UCSD-AML1 (cell line): ENCODE results near the gene CLSTN1.
"Not testable (repeated sequence)": the region's sequence is repeated elsewhere in the genome, so short reads cannot be mapped to it uniquely, and the experiment has no call there.

Experiments used
- DNase-seq: peaks from one replicate; lab custom pipeline; 2025; ENCODE audit not compliant: unreplicated experiment; lab: John Stamatoyannopoulos, UW

The CLSTN1 gene

DNA sequence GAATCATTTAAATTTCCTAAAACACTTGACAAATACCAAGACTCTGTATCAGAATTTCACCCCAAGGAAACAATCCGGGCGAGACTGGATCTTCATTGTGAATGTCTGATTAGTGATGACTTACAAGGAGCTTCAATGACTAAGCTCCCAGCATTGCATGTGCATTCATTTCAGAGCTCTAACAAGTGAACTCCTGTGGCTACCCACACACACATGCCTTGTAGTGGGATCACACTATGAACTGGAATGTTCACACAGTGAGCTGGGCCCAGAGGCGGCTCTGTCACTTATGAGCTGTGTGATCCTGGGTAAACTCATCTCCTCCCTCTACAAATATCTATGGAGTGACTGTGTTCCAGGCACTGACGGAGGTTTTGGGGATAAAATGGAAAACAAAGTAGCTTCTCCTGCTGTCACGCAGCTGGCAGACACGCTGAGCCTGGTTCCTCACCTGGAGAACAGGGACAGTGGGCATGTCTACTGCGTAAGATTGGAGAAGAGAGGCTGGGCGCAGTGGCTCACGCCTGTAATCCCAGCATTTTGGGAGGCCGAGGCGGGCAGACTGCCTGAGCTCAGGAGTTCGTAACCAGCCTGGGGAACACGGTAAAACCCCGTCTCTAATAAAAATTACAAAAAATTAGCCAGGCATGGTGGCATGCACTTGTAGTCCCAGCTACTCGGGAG, 56.9 kb downstream of the CLSTN1 start:
- DNase-seq = no peak

- no peak for DNase-seq
Observed at GRCh38 chr1:9764550-9764949, 59.2 kb downstream of the CLSTN1 start.

GRCh38 chr1:9763914-9764313, 59.9 kb downstream of the CLSTN1 start:
- DNase-seq = no peak

DNA sequence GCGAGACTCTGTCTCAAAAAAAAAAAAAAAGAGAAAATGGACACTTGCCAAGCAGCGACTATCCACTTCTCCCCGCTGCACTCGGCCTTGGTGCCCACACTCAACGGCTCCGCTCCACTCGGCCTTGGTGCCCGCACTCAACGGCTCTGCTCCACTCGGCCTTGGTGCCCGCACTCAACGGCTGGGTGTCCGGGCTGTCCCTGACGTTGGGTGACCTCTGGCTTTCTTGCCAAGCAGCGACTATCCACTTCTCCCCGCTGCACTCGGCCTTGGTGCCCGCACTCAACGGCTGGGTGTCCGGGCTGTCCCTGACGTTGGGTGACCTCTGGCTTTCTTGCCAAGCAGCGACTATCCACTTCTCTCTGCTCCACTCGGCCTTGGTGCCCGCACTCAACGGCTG, 61.3 kb downstream of the CLSTN1 start:
- DNase-seq = not testable (repeated sequence)

- no peak for DNase-seq
Observed at GRCh38 chr1:9761855-9762254, 61.9 kb downstream of the CLSTN1 start.

DNA sequence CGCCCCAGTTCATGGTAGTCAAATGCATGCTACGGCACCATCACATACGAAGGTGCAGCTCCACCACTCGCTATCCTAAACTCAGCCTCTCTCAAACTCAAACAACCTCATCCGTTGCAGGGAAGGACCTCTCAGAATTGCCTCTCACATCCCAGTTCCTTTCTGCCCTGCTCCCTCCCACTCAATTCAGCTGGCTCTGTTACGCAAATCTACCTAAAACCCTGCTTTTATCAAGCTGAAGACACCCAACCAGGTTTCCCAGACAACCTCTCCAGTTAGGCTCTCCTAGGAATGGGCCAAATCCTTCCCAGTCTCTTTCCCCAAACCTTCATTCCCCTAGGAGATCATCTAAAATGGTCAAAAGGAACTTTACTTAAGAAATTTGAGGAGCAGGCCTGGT, 62.9 kb downstream of the CLSTN1 start:
- DNase-seq = no peak

DNA sequence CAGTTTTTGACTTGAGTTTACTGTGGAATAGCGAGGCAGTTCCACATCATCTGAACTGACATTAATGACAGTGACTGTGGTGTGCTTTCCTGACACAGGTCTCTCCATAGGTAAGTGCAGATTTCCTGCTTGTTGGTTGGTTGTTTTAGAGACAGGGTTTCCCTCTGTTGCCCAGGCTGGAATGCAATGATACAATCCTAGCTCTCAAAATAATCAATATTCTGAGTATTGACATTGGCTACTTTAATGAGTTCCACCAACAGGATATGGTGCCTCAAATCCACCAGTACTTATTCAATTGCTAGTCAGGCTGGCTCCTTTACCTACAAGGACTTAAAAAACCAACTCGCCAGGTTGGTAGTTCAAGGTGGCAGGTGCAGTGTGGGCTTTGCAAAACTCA, 63.8 kb downstream of the CLSTN1 start:
- no peak for DNase-seq

GRCh38 chr1:9758559-9759121, 65.1 kb downstream of the CLSTN1 start:
- DNase-seq = no peak

- no peak for DNase-seq
Observed at GRCh38 chr1:9755441-9755995, 68.2 kb downstream of the CLSTN1 start.

- DNase-seq = no peak
Observed at GRCh38 chr1:9753121-9753531, 70.6 kb downstream of the CLSTN1 start.

GRCh38 chr1:9751971-9752370, 71.8 kb downstream of the CLSTN1 start:
- DNase-seq = no peak

GRCh38 chr1:9749361-9749760, 74.4 kb downstream of the CLSTN1 start:
- no peak for DNase-seq

GRCh38 chr1:9748391-9748790, 75.4 kb downstream of the CLSTN1 start:
- not testable (repeated sequence) for DNase-seq

- no peak for DNase-seq
Observed at GRCh38 chr1:9746651-9747050, 77.1 kb downstream of the CLSTN1 start.

DNA sequence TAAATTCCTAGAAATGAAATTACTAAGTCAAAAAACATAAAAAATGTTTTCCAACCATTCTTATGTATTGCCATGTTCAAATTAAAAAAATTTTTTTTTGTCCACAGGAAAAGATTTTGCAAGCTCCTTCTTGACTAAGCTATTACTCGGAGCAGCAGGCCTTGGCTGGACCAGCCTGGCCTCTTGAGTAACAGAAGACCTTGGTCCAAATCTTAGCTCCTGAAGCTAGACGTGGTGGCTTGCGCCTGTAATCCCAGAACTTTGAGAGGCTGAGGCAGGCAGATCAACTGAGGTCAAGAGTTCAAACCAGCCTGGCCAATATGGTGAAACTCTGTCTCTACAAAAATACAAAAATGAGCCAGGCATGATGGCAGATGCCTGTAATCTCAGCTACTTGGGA, 77.6 kb downstream of the CLSTN1 start:
- no peak for DNase-seq

DNA sequence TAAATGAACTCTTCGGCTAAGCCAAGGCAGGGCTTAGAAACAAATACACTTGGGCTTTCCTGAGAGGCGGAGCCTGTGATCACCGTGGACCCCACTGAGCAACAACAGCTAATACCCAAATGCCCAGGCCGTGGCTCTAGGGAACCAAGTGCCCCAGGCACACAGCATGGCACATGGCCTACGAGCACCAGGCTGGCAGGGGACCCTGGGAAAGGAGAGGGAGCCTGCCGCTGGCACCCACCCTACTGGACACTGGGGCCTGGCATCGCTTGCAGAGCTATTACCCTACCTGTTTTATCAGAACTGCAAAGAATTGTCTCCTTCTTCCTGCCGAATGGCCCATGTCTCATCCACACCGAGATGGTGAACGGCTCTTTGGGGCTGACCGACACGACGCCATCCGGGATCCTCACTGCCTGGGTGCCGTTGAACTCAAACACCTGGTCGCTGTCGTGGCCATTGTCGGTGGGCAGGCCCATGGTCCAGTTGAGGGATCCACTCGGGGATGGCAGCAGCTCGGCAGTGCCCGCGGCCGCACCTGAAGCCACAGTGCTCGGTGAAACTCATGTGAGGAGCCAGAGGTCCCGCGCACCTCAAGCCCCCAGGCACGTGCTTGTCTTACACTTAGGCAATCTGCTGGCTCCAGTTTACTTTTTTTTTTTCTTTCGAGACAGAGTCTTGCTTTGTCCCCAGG, 79.5 kb downstream of the CLSTN1 start:
- no peak for DNase-seq

GRCh38 chr1:9737671-9738070, 86.1 kb downstream of the CLSTN1 start:
- DNase-seq = no peak

DNA sequence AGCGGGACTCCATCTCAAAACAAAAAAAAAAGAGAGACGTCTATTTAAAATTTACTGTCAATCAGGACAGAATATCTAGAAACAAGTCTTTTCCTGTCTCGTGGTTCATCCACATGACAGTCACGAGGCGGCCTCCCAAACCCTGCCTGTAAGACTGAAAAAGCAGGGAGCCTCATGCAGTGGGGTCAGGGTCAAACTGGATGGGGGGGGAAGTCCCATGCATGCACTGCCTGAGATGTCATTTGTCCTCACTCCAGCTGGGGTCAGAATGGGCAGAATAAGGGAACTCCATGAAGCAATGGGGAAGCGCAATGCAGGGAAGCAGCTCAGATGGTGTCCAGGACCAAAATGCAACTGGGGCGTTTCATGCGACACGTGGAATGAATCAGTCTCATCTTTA, 86.7 kb downstream of the CLSTN1 start:
- no peak for DNase-seq

- no peak for DNase-seq
Observed at GRCh38 chr1:9736241-9736640, 87.5 kb downstream of the CLSTN1 start.

DNA sequence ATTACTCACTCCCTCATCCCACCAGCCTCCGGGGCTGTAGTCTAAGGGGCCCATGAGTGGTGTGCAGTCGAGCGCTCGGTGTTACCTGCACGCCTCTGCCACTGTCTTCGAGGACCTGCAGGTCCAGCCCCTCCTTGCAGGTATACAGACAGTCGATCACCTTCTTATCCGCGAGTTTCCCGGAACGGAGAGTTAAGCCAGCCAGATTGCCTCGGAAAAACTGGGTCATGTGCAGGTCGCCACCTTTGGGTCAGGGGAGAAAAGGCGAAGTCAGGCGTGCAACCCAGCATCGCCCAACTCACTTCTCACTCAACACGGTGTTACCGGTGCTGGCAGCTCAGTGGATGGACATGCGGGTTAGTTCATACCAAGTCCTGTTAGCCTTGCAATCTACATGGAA, 88.0 kb downstream of the CLSTN1 start:
- no peak for DNase-seq

- DNase-seq = no peak
Observed at GRCh38 chr1:9733160-9733789, 90.5 kb downstream of the CLSTN1 start.
